ENCODE results near the gene GPRIN3.

- TF ChIP-seq, protein P1, sequence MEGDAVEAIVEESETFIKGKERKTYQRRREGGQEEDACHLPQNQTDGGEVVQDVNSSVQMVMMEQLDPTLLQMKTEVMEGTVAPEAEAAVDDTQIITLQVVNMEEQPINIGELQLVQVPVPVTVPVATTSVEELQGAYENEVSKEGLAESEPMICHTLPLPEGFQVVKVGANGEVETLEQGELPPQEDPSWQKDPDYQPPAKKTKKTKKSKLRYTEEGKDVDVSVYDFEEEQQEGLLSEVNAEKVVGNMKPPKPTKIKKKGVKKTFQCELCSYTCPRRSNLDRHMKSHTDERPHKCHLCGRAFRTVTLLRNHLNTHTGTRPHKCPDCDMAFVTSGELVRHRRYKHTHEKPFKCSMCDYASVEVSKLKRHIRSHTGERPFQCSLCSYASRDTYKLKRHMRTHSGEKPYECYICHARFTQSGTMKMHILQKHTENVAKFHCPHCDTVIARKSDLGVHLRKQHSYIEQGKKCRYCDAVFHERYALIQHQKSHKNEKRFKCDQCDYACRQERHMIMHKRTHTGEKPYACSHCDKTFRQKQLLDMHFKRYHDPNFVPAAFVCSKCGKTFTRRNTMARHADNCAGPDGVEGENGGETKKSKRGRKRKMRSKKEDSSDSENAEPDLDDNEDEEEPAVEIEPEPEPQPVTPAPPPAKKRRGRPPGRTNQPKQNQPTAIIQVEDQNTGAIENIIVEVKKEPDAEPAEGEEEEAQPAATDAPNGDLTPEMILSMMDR (IDR thresholded peaks at IDR 0.05), result no peak
- no peak for TF ChIP-seq POLR2A (IDR thresholded peaks at IDR 0.05)
Observed at GRCh38 chr4:89338206-89338605, 30.6 kb upstream of the GPRIN3 start.

Data from testis (tissue), 2 donors.